PC-3 (cell line): Measurements from ENCODE around the gene ESPNL.

Experiments used
- CTCF ChIP-seq: fragments of 300-600 bp; sonication (generic); conservative IDR thresholded peaks from 2 replicates; pipeline ENCODE4 v1.5.1; 2017; ENCODE audit warnings: antibody characterized with exemption, low read depth, mild to moderate bottlenecking, low read length
- EZH2 ChIP-seq: fragments of 300-600 bp; sonication (generic); IDR thresholded peaks from one replicate; pipeline ENCODE4 v1.6.1; 2017; ENCODE audit warnings: antibody characterized with exemption, mild to moderate bottlenecking, low read length; ENCODE audit not compliant: unreplicated experiment
- EZH2phosphoT487 ChIP-seq: fragments of 300-600 bp; sonication (generic); IDR thresholded peaks from 2 replicates; pipeline ENCODE4 v1.6.1; 2018; ENCODE audit warnings: mild to moderate bottlenecking, antibody characterized with exemption, low read length, borderline replicate concordance

GRCh38 chr2:238126338-238126737 lies 26.2 kb downstream of the ESPNL start:
- no peak for TF ChIP-seq CTCF
- no peak for TF ChIP-seq EZH2
- TF ChIP-seq EZH2phosphoT487 = no peak
